DMS 273 (cell line): ENCODE results near the gene SEMA3B.
"Not testable (repeated sequence)": the region's sequence is repeated elsewhere in the genome, so short reads cannot be mapped to it uniquely, and the experiment has no call there.

Experiments
- DNase-seq: peaks from one replicate; lab custom pipeline; 2025; ENCODE audit not compliant: unreplicated experiment; lab: John Stamatoyannopoulos, UW

Gene SEMA3B

DNA sequence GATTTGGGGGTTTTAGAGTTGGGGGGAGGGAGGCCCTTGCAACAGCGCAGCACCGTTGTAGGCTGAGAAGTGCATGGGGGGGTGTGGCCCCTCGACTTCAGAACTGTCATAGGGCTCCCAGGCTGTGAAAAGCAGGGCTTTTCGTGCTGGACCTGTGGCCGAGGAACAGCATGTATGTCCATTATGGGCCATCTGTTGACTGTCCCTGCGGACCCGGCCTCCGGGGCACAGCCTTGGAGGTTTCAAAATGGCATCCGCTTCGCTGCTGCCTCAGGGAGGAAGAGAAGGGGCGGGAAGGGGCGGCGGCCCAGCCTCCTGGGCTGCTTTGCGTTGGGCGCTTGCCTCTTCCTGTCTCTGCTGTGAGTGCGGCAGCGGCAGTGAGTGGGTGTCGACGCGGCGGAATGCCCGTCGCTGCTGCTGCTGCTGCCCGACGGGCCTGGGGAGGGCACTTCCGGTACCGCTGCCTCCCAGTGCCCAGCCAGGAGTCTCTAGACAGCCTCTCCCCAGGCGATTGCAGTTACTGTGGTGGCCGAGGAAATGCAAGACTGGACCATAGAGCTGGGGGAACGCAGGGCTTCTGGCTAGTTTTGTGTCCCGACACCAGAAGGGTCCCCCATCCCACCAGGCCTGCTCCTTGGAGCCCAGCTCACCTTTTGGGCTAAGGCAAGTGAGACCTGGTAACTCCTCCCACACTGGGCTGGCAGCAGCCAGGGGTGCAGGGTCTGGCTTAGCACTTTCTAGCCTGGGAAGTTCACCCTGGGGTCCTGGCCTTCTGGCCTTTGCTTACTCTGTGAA is 31.0 kb upstream of the SEMA3B start:
- peak; percentile 65 for DNase-seq

DNA sequence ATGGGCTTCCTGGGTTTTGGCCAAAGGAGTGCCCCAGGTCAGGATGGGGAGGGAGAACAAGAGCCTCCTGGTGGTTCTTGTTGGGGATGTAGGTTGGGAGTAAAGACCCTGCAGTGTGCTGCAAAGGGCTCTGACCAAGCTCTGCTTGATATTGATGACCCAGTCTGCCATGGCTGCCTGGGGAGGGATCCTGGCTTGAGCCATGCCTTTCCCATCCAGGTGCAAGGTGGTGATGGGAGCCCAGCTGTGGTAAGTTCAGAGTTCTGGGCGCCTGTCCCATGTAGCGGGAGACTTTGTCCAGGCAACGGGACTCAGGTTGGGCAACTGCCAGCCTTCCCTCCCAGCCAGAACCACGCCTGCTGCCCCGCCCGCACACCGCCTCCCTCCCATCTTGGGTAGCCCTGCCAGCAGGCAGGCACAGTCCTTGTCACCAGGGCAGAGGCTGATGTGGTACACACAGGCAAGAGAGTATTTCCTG is 30.4 kb upstream of the SEMA3B start:
- peak; percentile 74 for DNase-seq

DNA sequence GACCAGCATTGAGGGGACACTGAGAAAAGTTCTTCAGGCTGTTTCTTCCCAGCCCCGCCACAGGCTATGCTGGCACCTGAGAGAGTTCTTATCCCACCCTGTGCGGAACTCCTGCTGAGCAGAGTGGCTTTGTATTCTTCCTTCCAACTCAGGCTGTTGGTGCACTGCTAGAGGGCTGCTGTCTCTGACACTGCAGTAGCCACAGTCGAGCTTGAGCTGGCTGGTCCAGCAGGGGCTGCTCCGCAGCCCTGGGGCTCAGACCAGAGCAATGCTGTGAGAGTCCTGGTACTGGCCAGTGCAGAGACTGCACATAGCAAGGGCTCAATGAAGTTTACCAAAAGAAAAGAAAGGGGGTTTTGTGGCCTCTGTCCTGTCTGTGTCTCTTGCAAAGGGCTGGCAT is 29.3 kb upstream of the SEMA3B start:
- DNase-seq, result no peak

DNA sequence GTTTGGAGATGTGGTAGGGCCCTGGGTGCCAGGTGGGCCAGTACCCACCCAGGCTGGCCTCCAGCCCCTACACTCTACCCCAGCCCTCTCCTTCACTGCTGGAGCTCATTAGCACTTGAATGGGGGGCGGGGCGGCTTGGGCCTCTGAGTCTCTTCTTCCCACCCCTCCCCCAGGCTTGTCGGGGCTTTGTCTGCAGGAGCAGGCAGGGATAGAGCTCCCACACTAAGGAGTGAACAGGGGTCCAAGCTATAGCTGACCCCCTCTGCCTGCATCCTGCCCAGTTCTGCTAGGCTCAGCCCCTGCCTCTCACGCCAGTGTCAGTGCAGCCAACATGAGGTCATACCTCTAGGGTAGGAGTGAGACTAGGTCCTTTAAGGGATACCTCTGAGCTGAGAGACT is 27.8 kb upstream of the SEMA3B start:
- DNase-seq, result no peak

DNA sequence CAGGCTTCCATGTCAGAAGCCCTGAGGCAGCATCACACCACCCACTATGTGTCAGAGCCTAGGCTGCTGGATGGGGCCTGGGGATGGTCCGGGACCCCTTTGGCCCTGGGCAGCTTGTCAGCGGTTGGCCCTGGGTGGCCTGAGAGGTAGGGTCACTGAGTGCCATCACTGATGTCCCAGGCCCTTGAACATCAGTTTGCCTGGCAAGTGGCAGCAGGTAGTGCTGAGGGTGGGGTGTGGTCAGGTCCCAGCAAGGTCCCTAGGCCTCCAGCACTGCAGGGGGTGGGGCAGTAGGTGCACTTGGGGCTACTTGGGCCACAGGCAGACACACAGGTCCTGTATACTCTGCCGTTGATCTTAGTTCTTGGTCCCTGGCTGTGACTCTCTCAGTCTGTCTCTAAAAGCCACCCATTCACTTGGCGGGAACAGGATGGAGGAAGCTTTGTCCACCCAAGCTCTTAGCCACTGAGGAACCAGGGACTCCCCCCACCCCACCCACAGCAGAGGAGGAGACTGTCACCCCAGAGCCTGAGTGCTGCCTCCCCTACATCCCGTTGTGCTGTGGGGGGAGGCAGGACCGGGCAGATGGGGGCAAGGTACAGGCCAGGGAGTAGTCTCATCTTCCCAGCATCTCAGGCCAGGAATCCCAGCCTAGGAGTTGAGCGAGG is 27.1 kb upstream of the SEMA3B start:
- DNase-seq, result no peak

DNA sequence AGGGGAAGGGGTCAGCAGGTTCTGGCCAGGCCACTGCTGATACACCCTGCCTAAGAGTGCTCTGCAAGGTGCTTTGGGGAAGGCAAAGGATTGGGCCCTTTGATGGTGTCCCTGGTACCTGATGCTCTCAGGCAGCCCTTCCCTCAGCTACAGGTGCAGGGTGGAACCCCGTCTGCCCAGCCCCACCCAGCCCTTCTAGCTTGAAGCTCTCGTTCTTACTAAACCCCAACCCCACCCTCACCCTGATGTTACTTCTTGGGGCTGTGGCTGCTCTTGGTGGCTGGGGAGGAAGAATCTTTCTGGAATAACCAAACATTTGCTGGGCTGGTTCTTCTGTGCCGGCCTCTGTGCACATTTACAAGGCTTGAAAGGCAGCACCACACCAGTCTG is 26.6 kb upstream of the SEMA3B start:
- no peak for DNase-seq

DNA sequence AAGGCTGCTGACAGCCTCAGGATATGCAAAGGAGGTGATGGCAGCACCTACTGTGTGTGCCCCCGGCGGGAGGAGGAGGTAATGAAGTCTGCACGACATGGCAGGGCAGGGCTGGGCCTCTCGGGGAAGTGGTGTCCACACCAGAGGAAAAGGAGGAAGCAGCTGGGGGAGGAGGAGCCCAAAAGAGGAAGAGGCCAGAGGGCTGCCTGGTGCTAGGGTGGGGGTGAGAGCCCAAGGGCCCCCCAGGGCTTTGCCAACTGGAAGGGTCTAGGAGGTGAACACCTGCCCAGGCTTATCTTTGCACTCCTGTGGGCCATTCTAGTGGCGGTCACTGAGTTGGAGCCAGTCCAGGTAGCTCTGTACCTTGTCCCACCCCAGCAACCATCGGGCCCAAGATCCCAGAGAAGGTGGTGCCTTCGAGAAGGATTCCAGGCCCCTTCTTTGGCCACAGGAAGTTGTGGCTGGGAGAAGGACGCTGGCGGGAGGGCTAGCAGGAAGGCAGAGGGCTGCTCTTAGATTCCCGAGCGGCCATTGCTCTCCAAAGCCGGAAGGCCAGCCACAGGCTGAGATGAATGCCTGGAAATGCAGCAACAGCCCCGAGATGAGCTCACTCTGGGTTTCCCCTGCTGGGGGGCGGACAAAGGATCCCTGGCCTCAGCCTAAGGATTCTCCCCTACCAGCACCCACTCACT is 25.9 kb upstream of the SEMA3B start:
- DNase-seq, result no peak

DNA sequence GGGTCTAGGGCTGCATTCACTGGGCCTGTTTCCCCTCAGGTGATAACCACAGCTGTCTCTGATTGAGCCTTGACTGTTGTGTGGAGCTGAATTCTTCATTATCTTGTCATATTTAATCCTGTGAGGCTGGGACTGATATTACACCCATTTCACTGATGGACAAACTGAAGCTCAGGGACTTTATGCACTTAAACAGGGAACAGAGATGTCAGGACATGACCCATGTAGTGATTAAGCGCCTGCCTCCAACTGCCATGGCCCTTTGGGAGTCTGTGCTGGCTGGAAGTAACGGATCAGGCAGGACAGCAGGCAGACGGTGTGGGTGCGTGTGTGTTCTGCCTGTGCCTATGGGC is 25.4 kb upstream of the SEMA3B start:
- DNase-seq, result no peak

DNA sequence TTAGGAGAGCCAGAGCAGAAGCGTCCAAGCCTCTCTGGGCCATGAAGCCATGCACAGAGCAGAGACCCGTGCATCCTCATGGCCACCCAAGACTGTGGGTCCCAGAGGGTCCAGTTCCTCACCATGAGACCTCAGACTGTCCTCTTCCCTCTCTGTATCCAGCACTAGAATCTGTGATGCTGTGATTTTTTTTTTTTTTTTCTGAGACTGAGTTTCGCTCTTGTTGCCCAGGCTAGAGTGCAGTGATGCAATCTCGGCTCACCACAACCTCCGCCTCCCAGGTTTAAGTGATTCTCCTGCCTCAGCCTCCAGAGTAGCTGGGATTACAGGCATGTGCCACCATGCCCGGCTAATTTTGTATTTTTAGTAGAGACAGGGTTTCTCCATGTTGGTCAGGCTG is 24.1 kb upstream of the SEMA3B start:
- DNase-seq, result not testable (repeated sequence)

DNA sequence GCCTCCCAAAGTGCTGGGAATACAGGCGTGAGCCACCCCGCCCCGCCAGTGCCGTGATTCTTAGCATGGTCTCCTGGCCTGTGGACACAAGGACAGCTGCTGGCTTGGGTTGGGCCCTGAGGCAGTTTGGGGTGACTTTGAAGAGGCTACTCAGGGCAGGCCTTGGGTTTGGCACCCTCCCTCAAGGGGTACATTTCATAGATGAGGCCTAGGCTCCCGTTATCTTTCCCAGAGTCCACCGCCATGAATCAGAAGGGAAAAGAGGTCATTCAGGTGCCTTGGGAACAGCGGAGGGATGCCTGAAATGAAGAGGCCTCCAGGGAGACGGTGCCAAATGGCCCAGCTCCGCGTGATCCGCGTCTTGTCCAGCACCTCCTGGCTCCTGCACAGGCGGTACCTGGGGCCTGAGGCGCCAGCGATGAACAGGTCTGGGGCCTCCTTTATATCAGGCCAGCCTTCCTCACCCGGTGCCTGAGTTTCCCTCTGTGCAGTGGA is 23.6 kb upstream of the SEMA3B start:
- DNase-seq, result no peak

DNA sequence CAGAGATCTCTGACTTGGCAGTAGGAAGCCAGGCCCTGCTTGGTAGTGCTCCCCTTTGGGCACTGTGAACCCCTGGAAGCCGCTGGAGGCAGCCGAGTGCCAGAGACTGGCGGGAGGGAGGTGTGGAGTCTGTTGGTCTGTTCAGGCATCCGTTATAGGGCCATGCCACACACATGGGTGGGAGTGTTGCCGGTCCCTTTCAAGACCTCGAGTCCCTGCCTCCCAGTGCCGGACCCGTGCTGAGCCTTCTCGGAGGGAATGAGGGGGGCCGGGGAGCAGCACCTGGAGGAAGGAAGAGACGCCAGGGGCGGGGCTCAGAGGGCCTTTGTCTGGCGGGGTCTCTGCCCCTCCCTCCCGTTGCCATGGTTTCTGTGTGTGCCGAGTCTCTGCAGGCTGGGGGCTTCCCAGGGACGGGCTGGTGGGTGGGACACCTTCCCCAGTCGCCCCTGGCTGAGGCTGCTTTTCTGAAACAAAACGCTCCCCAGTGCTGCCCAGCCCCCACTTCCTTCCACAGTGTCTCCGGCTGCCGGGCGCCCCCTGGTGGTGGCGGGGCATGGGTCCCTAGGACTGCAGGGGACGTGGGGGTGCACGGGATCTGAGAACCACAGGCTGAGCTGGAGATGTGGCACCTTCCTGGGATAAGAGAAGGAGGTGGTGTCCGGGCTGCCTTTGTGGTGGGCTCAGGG is 23.0 kb upstream of the SEMA3B start:
- peak; percentile 89 for DNase-seq

DNA sequence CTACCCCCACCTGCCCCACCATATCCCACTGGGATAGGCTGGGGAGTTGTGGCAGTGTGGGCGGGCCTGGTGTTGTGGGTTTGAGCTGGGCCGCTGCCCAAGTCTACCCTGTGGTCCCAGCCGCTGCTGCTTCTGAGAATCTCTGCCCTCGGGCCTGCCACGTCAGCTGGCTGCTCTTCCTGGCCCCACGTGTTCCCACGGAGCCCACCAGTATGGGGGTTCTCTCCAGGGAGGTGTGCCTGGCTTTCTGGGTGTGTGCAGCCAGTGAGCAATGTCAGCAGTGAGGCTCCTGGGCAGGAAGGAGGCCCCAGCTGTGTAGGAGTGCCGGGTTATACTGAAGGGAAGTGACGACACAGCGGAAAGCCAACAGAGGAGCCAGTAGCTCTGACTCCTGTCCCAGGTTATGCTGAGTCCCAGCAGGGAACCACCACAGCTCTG is 22.4 kb upstream of the SEMA3B start:
- DNase-seq, result no peak

DNA sequence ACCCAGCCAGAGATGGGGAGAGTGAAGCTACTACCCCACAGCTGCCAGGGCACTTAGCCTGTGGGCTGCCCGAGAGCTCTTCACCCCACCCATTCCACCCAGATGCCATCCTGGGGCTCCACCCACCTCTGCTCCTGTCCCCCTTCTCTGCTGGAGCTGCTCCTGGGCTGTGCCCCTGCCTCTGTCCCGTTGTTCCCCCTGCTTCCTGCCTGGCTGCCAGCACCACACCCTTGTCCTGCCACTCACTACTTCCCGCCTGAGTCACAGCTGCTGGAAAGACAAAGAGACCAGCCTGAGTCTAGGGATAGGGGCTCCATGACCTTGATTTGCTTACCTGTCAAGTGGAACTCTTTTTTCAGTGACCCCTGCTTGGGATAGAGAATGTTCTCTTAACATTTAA is 20.6 kb upstream of the SEMA3B start:
- no peak for DNase-seq

DNA sequence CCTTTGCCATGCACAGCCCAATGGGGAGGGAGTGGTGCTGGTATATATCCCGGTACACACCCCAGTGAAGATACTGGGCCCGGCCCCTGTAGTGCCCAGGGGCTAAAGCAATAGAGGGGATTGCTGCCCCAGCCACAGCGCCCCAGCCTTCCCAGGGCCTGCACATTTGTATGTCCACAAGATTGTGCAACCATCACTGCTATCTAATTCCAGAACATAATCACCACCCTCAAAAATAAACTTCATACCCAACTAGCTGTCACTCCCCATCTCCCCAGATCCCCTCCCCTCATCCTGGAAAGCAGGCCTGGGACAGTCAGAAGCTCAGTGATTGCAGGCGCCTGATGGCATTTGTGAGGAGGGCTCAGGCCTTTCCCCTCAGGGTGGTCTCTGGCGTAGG is 19.5 kb upstream of the SEMA3B start:
- no peak for DNase-seq

DNA sequence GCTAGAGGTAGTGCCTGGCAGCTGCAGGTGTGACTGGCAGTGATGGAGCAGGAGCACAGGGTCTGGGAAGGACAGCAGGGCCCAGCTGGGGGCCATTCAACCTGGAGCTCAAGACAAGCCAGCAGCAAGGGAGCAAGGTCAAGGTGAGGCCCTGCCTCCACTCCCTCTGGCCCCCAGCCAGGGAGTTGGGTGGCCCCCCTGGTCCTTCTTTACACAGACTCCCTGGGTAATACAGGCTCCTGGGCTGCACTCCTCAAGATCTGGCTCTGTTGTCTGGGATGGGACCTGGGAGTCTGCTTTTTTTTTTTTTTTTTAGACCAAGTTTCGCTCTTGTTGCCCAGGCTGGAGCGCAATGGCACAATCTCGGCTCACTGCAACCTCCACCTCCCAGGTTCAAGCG is 18.4 kb upstream of the SEMA3B start:
- no peak for DNase-seq

DNA sequence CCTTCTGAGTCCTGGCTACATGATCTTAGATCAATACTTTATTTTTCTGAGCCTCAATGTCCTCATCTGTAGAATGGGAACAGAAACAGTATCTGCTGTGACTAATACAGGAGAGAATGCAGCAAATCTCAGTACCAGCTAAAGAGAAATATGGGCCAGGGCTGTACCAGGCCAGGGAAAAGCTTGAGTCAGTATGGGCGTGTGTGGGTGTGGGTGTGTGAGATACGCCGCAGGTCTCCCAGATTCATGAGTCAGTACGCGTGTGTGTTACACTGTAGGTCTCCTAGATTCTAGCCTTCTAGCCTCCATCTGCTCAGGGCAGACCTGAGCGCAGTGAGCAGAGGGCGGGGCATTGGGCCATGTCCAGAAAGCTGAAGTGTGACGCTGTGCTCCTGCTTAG is 17.7 kb upstream of the SEMA3B start:
- DNase-seq, result no peak

DNA sequence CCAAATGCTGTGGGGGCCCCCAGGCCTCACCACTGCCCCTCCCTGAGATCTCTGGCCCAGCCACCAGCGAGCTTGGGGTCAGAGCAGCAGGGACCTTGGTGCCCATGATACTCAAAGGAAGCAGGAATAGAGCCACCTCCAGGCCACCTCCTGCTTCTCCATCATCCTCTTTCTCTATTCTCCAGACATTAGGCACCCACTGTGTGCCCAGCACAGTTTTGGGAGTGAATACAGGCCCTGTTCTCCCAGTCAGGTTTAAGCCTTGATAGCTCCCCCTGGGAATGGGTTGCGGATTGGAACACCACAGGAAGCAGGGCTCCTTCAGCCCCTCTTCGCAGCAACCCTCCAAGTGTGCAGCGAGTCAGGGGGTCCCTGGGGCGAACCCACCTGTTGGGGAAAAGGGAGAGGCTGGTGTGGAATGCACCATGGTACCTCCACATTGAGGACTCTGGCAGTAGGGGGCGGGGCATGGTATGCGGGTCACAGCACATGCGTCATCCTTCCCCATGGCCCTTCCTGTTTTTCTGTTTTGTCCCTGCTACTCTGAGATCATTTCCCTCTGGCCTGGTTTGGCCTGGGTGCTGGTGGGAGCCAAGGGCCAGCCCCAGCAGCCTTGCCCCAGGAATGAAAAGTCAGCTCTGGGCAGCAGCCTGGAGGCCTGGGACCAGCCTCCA is 14.2 kb upstream of the SEMA3B start:
- DNase-seq, result no peak

DNA sequence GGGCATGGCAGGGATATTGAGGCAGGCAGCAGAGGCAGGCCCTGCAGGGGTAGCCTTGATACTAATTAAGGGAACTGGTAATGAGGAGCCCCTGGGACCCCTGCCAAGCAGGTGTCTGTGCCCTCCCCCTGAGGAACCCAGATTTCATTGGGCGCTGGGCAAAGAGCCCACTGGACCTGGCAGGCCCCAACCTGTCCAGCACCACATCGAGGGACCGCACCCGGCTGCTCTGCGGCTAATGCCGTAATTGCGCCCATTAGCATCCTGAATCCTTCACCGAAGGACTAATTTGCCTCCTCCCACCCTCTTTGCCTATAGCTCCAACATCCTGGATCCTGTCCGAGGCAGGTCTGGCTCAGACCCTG is 13.7 kb upstream of the SEMA3B start:
- peak; percentile 27 for DNase-seq

DNA sequence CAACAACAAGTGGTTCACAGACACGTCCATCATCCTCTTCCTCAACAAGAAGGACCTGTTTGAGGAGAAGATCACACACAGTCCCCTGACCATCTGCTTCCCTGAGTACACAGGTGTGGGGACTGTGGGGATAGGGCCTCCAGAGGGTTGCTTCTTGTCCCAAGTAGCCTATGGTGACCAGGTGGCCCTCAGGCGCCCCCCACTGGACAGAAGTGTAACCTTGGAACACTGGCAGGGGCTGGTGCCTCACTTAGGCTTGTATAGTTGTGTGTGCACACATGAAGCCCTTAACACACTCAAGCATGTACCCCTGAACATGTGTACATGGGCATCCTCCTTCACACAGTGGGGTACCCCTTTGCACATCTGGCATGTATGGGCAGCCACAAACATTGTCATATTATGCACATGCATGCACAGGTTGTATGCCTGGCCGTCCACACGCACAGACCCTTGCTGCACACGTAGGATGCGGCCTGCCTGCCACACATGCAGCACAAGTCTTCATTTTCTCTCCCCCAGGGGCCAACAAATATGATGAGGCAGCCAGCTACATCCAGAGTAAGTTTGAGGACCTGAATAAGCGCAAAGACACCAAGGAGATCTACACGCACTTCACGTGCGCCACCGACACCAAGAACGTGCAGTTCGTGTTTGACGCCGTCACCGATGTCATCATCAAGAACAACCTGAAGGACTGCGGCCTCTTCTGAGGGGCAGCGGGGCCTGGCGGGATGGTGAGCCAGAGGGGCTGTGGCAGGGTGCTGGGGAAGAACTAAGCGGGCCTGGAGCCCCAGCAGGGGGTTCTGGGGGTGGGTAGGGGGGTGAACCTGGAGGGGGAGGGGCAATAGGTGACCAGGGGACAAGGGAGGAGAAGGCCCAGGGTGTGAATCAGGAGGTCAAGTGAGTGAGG is 11.7 kb upstream of the SEMA3B start:
- peak; percentile 25 for DNase-seq
